ENCODE measurements around the gene CSNK1A1L.

CSNK1A1L gene

GRCh38 chr13:37134411-37135041, 29.1 kb upstream of the CSNK1A1L start:
- no peak for TF ChIP-seq CTCF (IDR thresholded peaks at IDR 0.05; ENCODE audit: insufficient read depth, low read length, poor library complexity, severe bottlenecking)
- no peaks in the 10 kb centered on the region for H3K27me3 ChIP-seq (replicated peaks; ENCODE audit: control insufficient read depth, insufficient read depth, low read length)
- no peak overlapping the region for H3K4me3 ChIP-seq (replicated peaks; ENCODE audit: low read depth, low read length)
- no peaks in the 10 kb centered on the region for H3K36me3 ChIP-seq (ENCODE audit: control insufficient read depth, insufficient read depth, low read length)
- no peak for DNase-seq (ENCODE audit: extremely low read depth, insufficient read length)

- no peak for DNase-seq (ENCODE audit: extremely low read depth, insufficient read length)
- TF ChIP-seq CTCF (IDR thresholded peaks at IDR 0.05; ENCODE audit: insufficient read depth, low read length, poor library complexity, severe bottlenecking) = no peak
- H3K4me3 ChIP-seq (replicated peaks; ENCODE audit: low read depth, low read length) = no peak overlapping the region
- no peaks in the 10 kb centered on the region for H3K27me3 ChIP-seq (replicated peaks; ENCODE audit: control insufficient read depth, insufficient read depth, low read length)
- no peaks in the 10 kb centered on the region for H3K36me3 ChIP-seq (ENCODE audit: control insufficient read depth, insufficient read depth, low read length)
These were observed 26.7 kb upstream of the CSNK1A1L start for GRCh38 chr13:37132211-37132610.

GRCh38 chr13:37131092-37131491, 25.6 kb upstream of the CSNK1A1L start:
- TF ChIP-seq CTCF (IDR thresholded peaks at IDR 0.05; ENCODE audit: insufficient read depth, low read length, poor library complexity, severe bottlenecking) = no peak
- no peak for DNase-seq (ENCODE audit: extremely low read depth, insufficient read length)
- H3K4me3 ChIP-seq (replicated peaks; ENCODE audit: low read depth, low read length) = no peak overlapping the region
- H3K36me3 ChIP-seq (ENCODE audit: control insufficient read depth, insufficient read depth, low read length) = no peaks in the 10 kb centered on the region
- H3K27me3 ChIP-seq (replicated peaks; ENCODE audit: control insufficient read depth, insufficient read depth, low read length) = no peaks in the 10 kb centered on the region

- H3K27me3 ChIP-seq (replicated peaks; ENCODE audit: control insufficient read depth, insufficient read depth, low read length) = no peaks in the 10 kb centered on the region
- no peak overlapping the region for H3K4me3 ChIP-seq (replicated peaks; ENCODE audit: low read depth, low read length)
- DNase-seq (ENCODE audit: extremely low read depth, insufficient read length) = no peak
- no peaks in the 10 kb centered on the region for H3K36me3 ChIP-seq (ENCODE audit: control insufficient read depth, insufficient read depth, low read length)
- TF ChIP-seq CTCF (IDR thresholded peaks at IDR 0.05; ENCODE audit: insufficient read depth, low read length, poor library complexity, severe bottlenecking) = no peak
These were observed 24.4 kb upstream of the CSNK1A1L start for GRCh38 chr13:37129866-37130265.

- no peak for DNase-seq (ENCODE audit: extremely low read depth, insufficient read length)
- Histone ChIP-seq H3K36me3 (ENCODE audit: control insufficient read depth, insufficient read depth, low read length) (no peaks in the 10 kb centered on the region), H3K27me3 (replicated peaks; ENCODE audit: control insufficient read depth, insufficient read depth, low read length) (no peaks in the 10 kb centered on the region), H3K4me3 (replicated peaks; ENCODE audit: low read depth, low read length) (no peak overlapping the region)
- no peak for TF ChIP-seq CTCF (IDR thresholded peaks at IDR 0.05; ENCODE audit: insufficient read depth, low read length, poor library complexity, severe bottlenecking)
These were observed 22.3 kb upstream of the CSNK1A1L start for GRCh38 chr13:37127691-37128241.
